ENCODE results near the gene EPN3.

- TF ChIP-seq, protein P1, sequence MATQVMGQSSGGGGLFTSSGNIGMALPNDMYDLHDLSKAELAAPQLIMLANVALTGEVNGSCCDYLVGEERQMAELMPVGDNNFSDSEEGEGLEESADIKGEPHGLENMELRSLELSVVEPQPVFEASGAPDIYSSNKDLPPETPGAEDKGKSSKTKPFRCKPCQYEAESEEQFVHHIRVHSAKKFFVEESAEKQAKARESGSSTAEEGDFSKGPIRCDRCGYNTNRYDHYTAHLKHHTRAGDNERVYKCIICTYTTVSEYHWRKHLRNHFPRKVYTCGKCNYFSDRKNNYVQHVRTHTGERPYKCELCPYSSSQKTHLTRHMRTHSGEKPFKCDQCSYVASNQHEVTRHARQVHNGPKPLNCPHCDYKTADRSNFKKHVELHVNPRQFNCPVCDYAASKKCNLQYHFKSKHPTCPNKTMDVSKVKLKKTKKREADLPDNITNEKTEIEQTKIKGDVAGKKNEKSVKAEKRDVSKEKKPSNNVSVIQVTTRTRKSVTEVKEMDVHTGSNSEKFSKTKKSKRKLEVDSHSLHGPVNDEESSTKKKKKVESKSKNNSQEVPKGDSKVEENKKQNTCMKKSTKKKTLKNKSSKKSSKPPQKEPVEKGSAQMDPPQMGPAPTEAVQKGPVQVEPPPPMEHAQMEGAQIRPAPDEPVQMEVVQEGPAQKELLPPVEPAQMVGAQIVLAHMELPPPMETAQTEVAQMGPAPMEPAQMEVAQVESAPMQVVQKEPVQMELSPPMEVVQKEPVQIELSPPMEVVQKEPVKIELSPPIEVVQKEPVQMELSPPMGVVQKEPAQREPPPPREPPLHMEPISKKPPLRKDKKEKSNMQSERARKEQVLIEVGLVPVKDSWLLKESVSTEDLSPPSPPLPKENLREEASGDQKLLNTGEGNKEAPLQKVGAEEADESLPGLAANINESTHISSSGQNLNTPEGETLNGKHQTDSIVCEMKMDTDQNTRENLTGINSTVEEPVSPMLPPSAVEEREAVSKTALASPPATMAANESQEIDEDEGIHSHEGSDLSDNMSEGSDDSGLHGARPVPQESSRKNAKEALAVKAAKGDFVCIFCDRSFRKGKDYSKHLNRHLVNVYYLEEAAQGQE (IDR thresholded peaks at IDR 0.05; ENCODE audit: low read depth) = no peak
- TF ChIP-seq MAX (IDR thresholded peaks at IDR 0.05) = no peak
- no peak for TF ChIP-seq USF1 (IDR thresholded peaks at IDR 0.05)
- no peak for TF ChIP-seq TCF12 (IDR thresholded peaks at IDR 0.05; ENCODE audit: low read depth)
- no peak for TF ChIP-seq RAD21 (IDR thresholded peaks at IDR 0.05; ENCODE audit: low read depth)
- no peak for TF ChIP-seq ZBTB7A (IDR thresholded peaks at IDR 0.05; ENCODE audit: low read depth)
- TF ChIP-seq TAF1 (IDR thresholded peaks at IDR 0.05; ENCODE audit: low read depth) = no peak
- TF ChIP-seq CEBPB (IDR thresholded peaks at IDR 0.05) = no peak
- TF ChIP-seq EP300 (IDR thresholded peaks at IDR 0.05; ENCODE audit: borderline replicate concordance) = no peak
- no peak for TF ChIP-seq CREB1 (IDR thresholded peaks at IDR 0.05; ENCODE audit: low read depth)
- TF ChIP-seq NFIC (IDR thresholded peaks at IDR 0.05) = no peak
- TF ChIP-seq YY1 (IDR thresholded peaks at IDR 0.05; ENCODE audit: low read depth) = no peak
- TF ChIP-seq EGR1 (IDR thresholded peaks at IDR 0.05) = no peak
- TF ChIP-seq TEAD4 (IDR thresholded peaks at IDR 0.05) = no peak
Measured at GRCh38 chr17:50495918-50496317, 36.6 kb upstream of the EPN3 start.

Data from Ishikawa (cell line).